ENCODE data around the gene EN1.

EN1 gene

DNA sequence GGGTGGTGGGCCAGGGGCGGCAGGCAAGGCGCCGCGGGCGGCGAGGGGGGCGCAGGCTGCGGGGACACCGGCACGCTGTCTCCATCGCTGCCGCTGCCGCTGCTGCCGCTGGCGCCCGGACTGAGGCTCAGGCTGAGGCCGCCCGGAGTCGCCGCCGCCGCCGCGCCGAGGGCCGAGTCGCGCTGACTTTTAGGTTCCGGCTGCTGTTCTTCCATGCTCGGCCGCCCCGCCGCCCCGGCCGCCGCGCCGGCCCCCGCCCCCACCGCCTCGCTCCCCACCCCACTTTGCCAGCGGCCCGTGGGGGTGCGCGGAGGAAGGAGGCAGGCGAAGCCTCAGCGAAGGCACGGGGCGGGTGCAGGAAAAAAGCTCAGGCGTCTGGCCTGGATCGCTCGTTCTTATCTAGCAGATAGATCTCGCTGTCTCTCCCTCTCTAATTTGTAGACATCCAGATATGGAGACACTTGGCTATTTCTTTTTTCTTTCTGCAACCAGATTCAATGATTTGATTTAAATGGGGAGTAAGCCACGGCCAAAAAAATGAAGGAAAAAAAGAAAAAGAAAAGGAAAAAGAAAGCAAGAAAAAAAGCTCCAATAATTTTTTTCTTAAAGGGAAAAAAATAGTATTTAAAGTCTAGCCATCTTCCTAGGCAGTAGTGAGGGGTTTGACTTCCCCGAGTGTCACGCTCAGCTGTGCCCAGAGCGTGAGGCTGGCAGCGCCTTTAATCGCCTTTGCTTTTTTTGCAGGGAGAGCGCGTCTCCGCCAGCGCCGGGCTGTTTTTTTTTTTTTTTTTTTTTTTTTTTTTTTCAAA lies at the start of gene EN1:
EN1 (minus strand) TSS at position 696 of the 809 bp plus-strand sequence; CDS start at position 215, 481 bp downstream.
- no peak for DNase-seq

DNA sequence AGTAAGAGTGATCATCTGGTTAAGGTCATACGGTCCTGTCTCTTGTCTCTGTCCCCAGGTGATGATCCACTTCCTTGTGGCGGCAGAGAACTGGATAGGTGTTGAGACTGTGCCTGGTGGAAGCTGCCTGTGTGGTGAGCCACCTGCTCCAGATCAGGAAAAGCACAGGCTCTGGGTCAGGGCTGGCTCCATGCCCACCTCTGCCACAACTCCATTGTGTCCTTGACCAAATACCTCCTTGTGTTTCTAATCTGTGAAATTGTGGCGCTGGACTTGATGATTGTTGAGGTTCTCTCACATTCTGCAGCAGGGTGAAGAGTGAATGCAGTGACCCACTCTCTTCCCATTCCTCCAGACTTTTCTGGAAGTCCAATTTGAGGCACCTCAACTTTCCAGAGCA lies 45.7 kb upstream of the EN1 start:
- DNase-seq: no peak

DNA sequence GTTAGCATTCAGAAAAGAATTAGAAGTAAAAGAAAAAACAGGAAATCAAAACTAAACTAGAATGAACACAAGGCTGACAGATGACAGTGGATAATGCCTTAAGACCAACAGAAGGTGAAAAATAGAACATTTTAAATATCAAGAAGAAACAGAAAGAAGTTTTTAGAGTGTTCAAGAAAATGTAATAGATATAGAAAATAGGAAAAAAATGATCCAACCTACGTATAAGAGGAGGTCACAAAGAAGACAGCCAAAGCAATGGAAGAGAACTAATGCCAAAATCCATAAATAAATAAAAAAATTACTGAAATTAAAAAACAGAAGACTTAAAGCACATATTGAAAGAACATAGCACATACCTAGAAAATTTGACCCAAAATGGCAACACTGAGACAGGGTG lies 42.5 kb upstream of the EN1 start:
- DNase-seq: no peak

GRCh38 chr2:118883792-118884191 lies 36.3 kb upstream of the EN1 start:
- no peak for DNase-seq

- peak; percentile 20 for DNase-seq
Measured at GRCh38 chr2:118882693-118883336, 35.4 kb upstream of the EN1 start.

DNA sequence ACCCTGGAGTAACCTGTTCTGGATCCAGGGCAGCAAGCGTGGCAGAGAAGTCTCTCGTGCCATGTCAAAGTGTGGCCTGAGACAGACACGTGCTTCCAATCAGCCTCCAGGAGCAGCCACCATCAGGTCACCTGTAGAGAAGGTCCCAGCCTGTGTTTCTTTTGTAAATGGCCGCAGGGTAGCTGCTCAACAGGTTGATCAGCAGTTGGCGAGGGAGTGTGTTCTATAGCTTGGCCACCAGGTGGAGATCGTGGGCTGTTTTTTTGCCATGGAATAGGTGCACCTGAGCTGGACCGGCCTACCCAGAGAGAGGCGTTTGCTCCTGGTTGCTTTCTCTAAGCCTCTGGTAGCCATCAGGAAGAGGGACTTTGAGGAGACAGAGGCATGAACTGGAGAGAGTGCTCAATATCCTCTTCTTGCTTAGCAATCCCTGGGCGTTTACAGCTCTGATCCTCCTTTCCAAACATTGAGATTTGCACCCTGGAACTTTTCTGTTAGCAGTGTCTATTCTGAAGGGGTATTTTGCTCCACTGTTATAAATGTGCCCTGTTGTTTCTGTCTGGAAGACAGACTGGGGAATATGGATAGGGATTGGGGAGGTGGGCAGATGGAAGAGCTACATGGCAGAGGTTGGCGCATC lies 34.2 kb upstream of the EN1 start:
- DNase-seq: peak; percentile 36

- DNase-seq: no peak
Measured at GRCh38 chr2:118880501-118880900, 33.1 kb upstream of the EN1 start.

GRCh38 chr2:118878531-118879149 lies 31.2 kb upstream of the EN1 start:
- DNase-seq: no peak

DNA sequence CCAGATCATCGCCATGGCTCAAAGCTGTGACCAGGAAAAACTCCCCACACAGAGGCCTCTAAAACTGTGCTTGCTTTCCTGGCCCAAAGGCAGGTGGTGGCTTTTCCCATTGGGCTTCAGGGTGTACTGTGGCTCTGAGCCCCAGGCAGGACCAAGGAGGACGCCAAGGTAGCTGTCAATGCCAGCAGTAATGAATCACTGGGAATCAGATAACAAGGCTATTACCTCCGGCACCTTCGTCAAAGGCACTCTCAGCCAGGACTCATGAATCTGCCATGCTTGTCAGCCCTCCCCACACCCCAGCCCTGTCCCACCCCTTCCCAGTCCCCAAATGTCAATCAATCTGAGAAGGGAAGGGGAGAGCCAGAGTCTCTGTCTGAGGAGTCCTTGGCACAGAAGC lies 27.9 kb upstream of the EN1 start:
- DNase-seq: no peak

DNA sequence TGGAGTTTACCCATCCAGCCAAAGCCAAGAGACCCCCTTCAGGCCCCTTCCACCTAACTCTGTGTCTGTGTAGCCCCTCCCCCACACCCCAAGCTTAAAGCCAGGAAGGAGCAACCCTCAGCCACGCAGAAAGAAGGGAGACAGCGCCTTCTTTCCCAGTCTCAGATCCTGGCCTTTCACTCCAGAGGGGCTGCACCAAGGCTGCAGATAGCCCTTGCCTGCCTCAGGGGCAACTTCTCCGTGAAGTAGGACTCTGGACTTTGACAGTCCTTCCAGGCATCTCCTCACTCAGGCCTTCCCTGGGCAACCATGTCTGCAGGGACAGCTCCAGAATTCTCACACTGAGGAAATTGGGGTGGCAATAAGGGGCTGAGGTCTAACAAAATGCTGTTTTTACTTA lies 26.9 kb upstream of the EN1 start:
- no peak for DNase-seq

DNA sequence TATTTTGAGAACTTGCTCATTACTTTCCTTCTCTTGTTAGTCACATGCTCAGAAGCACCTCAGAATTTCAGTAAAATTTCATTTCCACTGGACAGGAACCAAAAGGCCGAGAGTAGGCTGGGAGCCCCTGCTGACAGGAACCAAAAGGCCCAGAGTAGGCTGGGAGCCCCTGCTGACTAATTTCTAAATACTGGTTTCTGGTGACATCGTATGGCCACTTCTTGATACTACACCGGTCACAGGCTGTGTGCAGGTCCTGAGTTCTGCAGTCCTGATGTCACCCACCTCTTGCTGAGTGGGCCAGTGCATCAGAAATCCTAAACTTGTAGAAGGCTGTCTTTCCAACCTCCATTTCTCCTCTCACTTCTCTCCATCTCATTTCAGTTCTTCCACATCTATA lies 17.7 kb upstream of the EN1 start:
- no peak for DNase-seq

GRCh38 chr2:118864207-118864606 lies 16.8 kb upstream of the EN1 start:
- no peak for DNase-seq

DNA sequence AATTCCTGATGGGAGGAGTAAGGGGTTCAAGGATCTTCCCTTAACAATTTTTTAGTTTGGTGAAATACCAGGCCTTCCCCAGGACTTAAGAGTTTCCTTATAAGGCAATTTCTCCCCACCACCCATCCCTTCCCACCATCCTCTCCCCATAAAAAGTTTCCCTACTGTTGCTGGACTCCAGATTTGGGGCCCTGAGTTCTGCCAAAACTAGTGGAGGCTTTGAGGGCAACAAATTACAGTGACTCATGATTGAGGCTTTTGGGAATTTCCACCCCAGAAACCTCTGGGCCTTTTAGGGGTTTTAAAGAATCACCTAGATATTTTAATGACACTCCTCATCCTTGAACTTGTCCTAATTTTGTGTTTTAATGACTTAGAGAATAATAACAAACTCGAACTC lies 14.3 kb upstream of the EN1 start:
- DNase-seq: no peak

GRCh38 chr2:118861242-118861641 lies 13.8 kb upstream of the EN1 start:
- no peak for DNase-seq

DNA sequence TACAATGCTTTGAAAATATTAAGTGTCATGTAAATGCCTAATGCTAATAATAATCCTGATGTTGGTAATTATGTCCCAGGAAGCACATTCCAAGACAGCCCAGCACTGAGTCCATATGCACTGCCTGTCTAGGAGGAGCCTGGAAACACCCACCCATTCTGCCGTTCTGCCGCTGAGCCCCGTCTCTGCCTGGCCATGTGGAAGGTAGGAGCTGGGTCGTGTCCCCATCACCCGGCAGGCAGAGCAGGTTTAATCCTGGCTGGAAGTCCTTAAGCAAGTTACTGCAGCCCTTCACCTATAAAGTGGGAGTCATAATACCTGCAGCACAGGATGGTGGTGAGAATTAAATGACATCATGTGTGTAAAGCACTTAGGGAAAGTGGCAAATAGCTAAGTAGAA lies 13.1 kb upstream of the EN1 start:
- no peak for DNase-seq

DNA sequence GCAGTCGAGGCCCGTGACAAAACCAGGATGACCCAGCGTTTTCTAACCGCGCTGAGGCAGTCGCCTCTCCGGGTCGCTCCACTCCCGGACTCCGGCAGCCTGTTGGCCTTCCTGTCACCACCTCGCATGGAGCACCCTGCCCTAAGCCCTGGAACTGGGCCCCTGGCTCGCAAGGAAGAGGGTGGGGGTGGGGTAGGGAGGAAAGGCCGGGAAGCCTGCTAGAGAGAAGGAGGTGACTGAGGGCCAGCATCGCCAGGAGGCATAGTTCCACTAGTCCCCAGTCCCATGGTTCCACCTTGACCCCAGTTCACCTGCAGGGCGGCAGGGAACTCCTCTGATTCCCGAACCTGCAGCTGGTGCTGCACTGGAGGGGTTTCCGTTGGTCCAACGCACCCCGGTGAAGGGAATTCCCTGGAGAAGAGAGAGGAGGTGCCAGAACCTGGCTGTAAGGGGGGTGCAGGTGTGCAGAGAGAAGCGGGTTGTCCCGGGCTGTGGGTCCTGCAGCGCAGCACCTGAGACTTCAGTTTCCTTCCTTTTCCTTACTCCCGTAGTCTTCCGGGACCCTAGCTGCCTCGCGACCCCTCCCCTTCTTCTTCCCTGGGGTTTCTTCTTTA lies 11.8 kb upstream of the EN1 start:
- DNase-seq: no peak

DNA sequence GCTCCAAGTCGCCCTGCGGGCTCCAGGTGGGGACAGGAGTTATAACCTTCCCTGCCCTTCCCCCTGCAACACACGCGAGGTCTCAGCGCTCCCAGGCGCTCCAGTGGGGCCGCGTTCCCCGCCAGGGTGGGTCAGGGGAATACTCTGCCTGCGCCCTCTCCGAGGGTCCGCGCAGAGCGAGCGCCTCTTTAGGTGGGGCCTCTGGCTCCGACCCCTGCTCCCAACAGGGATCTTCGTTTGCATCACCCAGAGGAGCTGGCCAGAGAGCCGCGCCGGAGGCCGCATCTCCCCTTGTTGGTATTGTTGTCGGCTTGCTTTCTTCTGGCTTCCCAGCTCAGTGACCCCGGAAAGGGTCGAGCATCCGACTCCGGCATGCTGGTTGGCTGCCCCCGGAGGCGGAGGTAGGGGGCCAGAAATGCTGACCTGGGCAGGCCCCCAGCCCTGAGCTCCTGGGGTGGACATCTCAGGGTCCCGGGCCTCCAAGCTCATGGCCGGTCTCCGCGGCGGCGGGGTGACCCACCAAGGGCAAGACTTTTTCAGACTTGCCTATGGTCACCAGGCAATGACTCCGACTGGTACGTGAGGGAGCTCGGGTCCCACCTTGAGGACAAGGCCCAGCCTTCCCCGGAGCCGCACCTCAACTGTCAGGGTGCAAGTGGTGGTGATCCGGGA lies 11.2 kb upstream of the EN1 start:
- no peak for DNase-seq

DNA sequence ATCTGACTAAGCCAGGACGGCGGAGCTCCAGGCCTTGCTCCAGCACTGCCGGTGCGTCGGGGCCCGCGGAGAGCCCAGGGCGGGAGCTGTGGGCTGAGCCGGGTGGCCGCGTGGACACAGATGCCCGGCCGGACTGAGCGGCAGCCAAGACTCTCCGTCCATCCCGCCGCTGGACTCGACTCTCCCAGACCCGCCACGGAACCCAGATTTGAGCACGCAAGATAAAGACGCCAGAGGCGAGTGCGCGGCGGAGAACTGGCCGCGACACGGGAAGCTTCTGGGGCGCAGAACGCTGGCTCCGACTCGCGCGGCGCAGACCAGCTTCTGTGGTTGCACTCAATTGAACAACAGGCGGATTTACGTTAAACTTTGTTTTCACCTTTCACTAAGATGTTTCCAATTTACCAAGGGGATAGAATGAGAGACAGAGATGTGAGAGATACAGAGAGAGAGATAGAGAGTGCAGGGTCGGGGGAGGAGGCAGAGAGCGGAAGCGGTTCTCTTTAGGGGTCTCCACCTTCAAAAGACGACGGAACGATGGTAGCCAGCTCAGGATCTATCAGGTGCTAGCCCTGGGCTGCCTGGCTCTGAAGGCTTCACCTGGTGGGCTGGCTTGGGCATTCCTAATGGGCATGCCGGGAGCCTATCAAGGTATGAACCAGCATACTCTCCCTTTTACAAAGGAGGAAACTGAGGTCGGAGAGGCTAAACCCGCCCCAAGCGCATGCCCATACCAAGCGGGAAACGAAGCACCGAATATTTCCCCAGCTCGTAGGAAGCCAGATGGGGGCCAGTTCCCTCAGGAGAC lies 10.4 kb upstream of the EN1 start:
- no peak for DNase-seq

- no peak for DNase-seq
Measured at GRCh38 chr2:118856978-118857676, 9.7 kb upstream of the EN1 start.

GRCh38 chr2:118856330-118856977 lies 9.0 kb upstream of the EN1 start:
- DNase-seq: no peak
